Adrenal gland (tissue), 12 donors: ENCODE measurements around the gene AP4M1. TPM values are rescaled to one million over a fixed set of nuclear protein-coding genes. Genes with fewer than 3 reads are reported as not detected.

Experiments
- DNase-seq, 7 donors: peaks; one replicate each; pipeline ENCODE4 v3.0.0-alpha.2; 2019 to 2020
- H3K27ac ChIP-seq, 5 donors: fragments of 200-600 bp; sonication (generic) in 4 of 5; 1 replicate in 3 of 5; 2 replicates in 2 of 5; pipeline versions ENCODE4 v1.5.1 to v1.8.0; 2016 to 2020; ENCODE audit warnings: mild to moderate bottlenecking in 1 of 5
- H3K27me3 ChIP-seq: fragments of 200-600 bp; 2 replicates; pipeline ENCODE4 v1.8.0; 2021
- H3K36me3 ChIP-seq, 2 donors: fragments of 200-600 bp; replicated peaks in 1 of 2; 1 replicate in 1 of 2; 2 replicates in 1 of 2; pipeline versions ENCODE4 v1.5.1 to v1.8.0; 2018 to 2022
- H3K4me1 ChIP-seq, 2 donors: fragments of 200-600 bp; replicated peaks in 1 of 2; 1 replicate in 1 of 2; 2 replicates in 1 of 2; pipeline versions ENCODE4 v1.5.1 to v1.8.0; 2018 to 2021
- H3K4me3 ChIP-seq, 4 donors: fragments of 200-600 bp; sonication (generic) in 3 of 4; one replicate each; pipeline ENCODE4 v1.5.1; 2016 to 2018
- H3K9me3 ChIP-seq, 3 donors: fragments of 200-600 bp; sonication (generic) in 1 of 3; replicated peaks in 1 of 3; 1 replicate in 2 of 3; 2 replicates in 1 of 3; pipeline versions ENCODE4 v1.5.1 to v1.8.0; 2016 to 2021
- POLR2A ChIP-seq, 2 donors: fragments of 450-650 bp; IDR thresholded peaks; one replicate each; pipeline ENCODE4 v1.6.1; 2017; ENCODE audit warnings: antibody characterized with exemption in 2 of 2, mild to moderate bottlenecking in 2 of 2, moderate library complexity in 1 of 2
- WGBS, 4 donors: extraction: QIAGEN DNeasy Blood & Tissue Kit in 2 of 4; methylation state at CpG; one replicate each; pipeline versions ENCODE4 v1.1.5 to v1.1.7; 2013 to 2017; 5-methylcytosine and 5-hydroxymethylcytosine counted together
- intact Hi-C, 2 donors: fragments of 100-400 bp; cut with DNase I; formaldehyde crosslinking; loops; one replicate each; pipeline versions ENCODE4 v1.14.1 to v1.15.0; 2022 to 2023
- polyA plus RNA-seq, 3 donors: library from polyadenylated mRNA; stranded (reverse); fragments of 200-250 nt in 2 of 3; fragments of 350-450 nt in 1 of 3; fragmentation: Illumina TruSeq in 1 of 3; extraction: RNeasy Lipid Tissue Mini Kit (QIAGEN cat#74804) in 1 of 3; gene quantifications; one replicate each; pipeline ENCODE4 v1.2.3, GENCODE V29; 2013 to 2014
- total RNA-seq, 9 donors: library from RNA; depleted of rRNA in 4 of 9; stranded (reverse); fragments of >200 nt in 4 of 9; fragments of 120-200 nt in 1 of 9; fragmentation: NEBNext Ultra II Directional in 1 of 9; extraction: Animal tissue kit (Norgen Biotek cat#: 25700) in 1 of 9; gene quantifications; one replicate each; pipeline versions ENCODE4 v1.1.0 to v1.2.4, GENCODE V29; 2013 to 2023
- TF ChIP-seq, protein P1 (sequence below), 6 experiments: fragments of 450-650 bp in 4 of 6; fragments of 200-600 bp in 2 of 6; sonication (generic) in 1 of 6; IDR thresholded peaks; 1 replicate in 5 of 6; 2 replicates in 1 of 6; pipeline versions ENCODE4 v1.5.1 to v1.8.0; 2016 to 2021; ENCODE audit warnings: antibody characterized with exemption in 6 of 6, mild to moderate bottlenecking in 2 of 6, moderate library complexity in 1 of 6
- donor health status: healthy with polysubstance abuse.
- donor health status: Bipolar disorder and iron deficiency.
- donor health status: DM: yes; HTN: yes; CAD: no.
- donor health status: DM: no; HTN: no; CAD: no.
- donor health status: DM: no; HTN: no; CAD: no.
- donor health status: DM: yes; HTN: yes; CAD: no.

Gene AP4M1
- total and polyA plus RNA-seq, 12 donors, result 9.6 to 30.1 (median 16.5) TPM

DNA sequence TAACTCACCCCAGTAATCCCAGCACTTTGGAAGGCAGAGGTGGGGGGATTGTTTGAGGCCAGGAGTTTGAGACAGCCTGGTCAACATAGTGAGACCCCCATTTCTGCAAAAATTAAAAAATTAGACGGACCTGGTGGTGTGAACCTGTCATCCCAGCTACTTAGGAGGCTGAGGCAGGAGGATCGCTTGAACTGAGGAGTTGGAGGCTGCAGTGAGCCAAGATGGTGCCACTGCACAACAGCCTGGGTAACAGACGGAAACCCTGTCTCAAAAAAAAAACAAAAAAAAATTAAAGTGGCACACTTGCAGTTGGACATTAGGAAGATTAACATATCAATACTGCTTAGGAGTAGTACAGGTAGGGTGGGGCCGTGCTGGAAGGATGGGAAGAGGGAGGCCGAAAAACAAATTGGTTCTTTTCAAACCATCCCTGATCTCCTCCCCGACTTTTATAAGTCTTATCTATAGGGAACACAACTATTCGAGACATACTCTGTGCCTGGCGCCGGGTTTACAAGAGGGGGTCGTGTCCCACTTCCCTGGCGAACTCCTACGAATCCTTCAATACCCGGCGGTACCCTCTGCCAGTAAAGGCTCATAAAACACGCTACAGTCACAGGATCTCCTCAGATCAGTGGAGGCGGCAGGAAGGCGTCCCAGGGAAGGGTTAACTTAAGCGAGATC is 17.1 kb downstream of the AP4M1 start:
- WGBS, 4 donors, result 21 to 24% (median 22%) methylated on average over 14 to 18 of the region's 18 CpGs
- DNase-seq, result no peak
- H3K9me3 ChIP-seq, result no peaks in the 10 kb centered on the region
- H3K27ac ChIP-seq, result peak overlapping the region in 1 of 5 donors; percentile 85
- TF ChIP-seq, protein P1, sequence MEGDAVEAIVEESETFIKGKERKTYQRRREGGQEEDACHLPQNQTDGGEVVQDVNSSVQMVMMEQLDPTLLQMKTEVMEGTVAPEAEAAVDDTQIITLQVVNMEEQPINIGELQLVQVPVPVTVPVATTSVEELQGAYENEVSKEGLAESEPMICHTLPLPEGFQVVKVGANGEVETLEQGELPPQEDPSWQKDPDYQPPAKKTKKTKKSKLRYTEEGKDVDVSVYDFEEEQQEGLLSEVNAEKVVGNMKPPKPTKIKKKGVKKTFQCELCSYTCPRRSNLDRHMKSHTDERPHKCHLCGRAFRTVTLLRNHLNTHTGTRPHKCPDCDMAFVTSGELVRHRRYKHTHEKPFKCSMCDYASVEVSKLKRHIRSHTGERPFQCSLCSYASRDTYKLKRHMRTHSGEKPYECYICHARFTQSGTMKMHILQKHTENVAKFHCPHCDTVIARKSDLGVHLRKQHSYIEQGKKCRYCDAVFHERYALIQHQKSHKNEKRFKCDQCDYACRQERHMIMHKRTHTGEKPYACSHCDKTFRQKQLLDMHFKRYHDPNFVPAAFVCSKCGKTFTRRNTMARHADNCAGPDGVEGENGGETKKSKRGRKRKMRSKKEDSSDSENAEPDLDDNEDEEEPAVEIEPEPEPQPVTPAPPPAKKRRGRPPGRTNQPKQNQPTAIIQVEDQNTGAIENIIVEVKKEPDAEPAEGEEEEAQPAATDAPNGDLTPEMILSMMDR (IDR thresholded peaks at IDR 0.05), result no peak
- no peak for TF ChIP-seq POLR2A (IDR thresholded peaks at IDR 0.05)
- H3K27me3 ChIP-seq, result no peaks in the 10 kb centered on the region
- H3K4me3 ChIP-seq, result peak overlapping the region in 3 of 4 donors; percentile 57 to 89 (median 76)
- intact Hi-C loops, result no loop called here
- peaks cover 12 to 16% of the 10 kb centered on the region in 2 donors for H3K4me1 ChIP-seq
- H3K36me3 ChIP-seq, result peaks cover 0 to 5% of the 10 kb centered on the region in 2 donors

GRCh38 chr7:100119072-100119969 is 17.9 kb downstream of the AP4M1 start, which contains the start of the genes CNPY4 and TAF6:
Gene CNPY4, plus strand, starts transcription at chr7:100119634. Its CDS starts 111 bp downstream, at chr7:100119745.
Gene TAF6, minus strand, starts transcription at chr7:100119358. Its CDS starts 5,149 bp downstream, at chr7:100114209.
- WGBS, 4 donors, result 0 to 1% (median 0%) methylated on average over 15 to 49 of the region's 49 CpGs
- TF ChIP-seq, protein P1 (IDR thresholded peaks at IDR 0.05), result peak in 2 of 6 experiments; percentile 10 to 13
- TF ChIP-seq POLR2A (IDR thresholded peaks at IDR 0.05), result peak; percentile 52 to 77
- peak; percentile 95 to 98 (median 97) for DNase-seq
- Histone ChIP-seq H3K27ac (peak within 1 kb of the TSS; percentile 60 to 94 (median 73)), H3K27me3 (no peaks in the 10 kb centered on the region), H3K36me3 (no peaks in the 10 kb centered on the region), H3K4me3 (peak within 1 kb of the TSS; percentile 50 to 89 (median 66)), H3K9me3 (no peaks in the 10 kb centered on the region), H3K4me1 (peaks cover 12 to 16% of the 10 kb centered on the region in 2 donors)
- intact Hi-C loops, result no loop called here

GRCh38 chr7:100119970-100120732 is 18.7 kb downstream of the AP4M1 start:
- TF ChIP-seq, protein P1 (IDR thresholded peaks at IDR 0.05), result no peak
- TF ChIP-seq POLR2A (IDR thresholded peaks at IDR 0.05), result no peak
- Histone ChIP-seq H3K27ac (peak overlapping the region in 4 of 5 donors; percentile 60 to 94 (median 78)), H3K4me1 (peaks cover 12 to 16% of the 10 kb centered on the region in 2 donors), H3K36me3 (no peaks in the 10 kb centered on the region), H3K9me3 (no peaks in the 10 kb centered on the region), H3K4me3 (peak overlapping the region; percentile 16 to 76 (median 54)), H3K27me3 (no peaks in the 10 kb centered on the region)
- intact Hi-C loops, result no loop called here
- DNase-seq, result peak; percentile 63 to 82 (median 72)
- whole genome bisulfite sequencing, 4 donors, result 20 to 43% (median 31%) methylated on average over 8 to 19 of the region's 19 CpGs
